OCI-LY1 (cell line): Measurements from ENCODE around the gene L3MBTL1.

Experiments used
- H2AFZ ChIP-seq: fragments of 200-600 bp; sonication (generic), shearing (Covaris generic); 2 replicates; pipeline ENCODE4 v1.6.0; 2014; ENCODE audit warnings: antibody characterized with exemption, mild to moderate bottlenecking, low read length
- H3F3A ChIP-seq: fragments of 200-600 bp; sonication (generic), shearing (Covaris generic); 2 replicates; pipeline ENCODE4 v1.6.0; 2014; ENCODE audit warnings: mild to moderate bottlenecking, antibody characterized with exemption, low read length, moderate library complexity; ENCODE audit not compliant: insufficient read depth
- H3K27ac ChIP-seq: fragments of 200-600 bp; sonication (generic); 2 replicates; pipeline ENCODE4 v1.5.1; 2014; ENCODE audit warnings: low read length, mixed run types, mild to moderate bottlenecking, low read depth; ENCODE audit not compliant: poor library complexity, severe bottlenecking
- H3K27me3 ChIP-seq: fragments of 200-600 bp; sonication (generic); 2 replicates; pipeline ENCODE4 v1.6.0; 2014; ENCODE audit warnings: antibody characterized with exemption, mild to moderate bottlenecking, low read length, moderate library complexity; ENCODE audit not compliant: insufficient read depth
- H3K36me3 ChIP-seq: fragments of 200-600 bp; sonication (generic); 2 replicates; pipeline ENCODE4 v1.6.1; 2014; ENCODE audit warnings: mild to moderate bottlenecking, antibody characterized with exemption, low read length, moderate library complexity, mixed read lengths; ENCODE audit not compliant: insufficient read depth
- H3K4me1 ChIP-seq: fragments of 200-600 bp; sonication (generic); 2 replicates; pipeline ENCODE4 v1.5.1; 2014; ENCODE audit warnings: mild to moderate bottlenecking, low read length, moderate library complexity; ENCODE audit not compliant: insufficient read depth, severe bottlenecking
- H3K4me2 ChIP-seq: fragments of 200-600 bp; sonication (generic), shearing (Covaris generic); 2 replicates; pipeline ENCODE4 v1.6.1; 2014; ENCODE audit warnings: low read length
- H3K4me3 ChIP-seq: fragments of 200-600 bp; sonication (generic); 2 replicates; pipeline ENCODE4 v1.5.1; 2014; ENCODE audit warnings: low read length, low read depth, mild to moderate bottlenecking, mixed read lengths; ENCODE audit not compliant: poor library complexity, severe bottlenecking
- H3K79me2 ChIP-seq: fragments of 200-600 bp; shearing (Covaris generic); 2 replicates; pipeline ENCODE4 v1.6.1; 2016; ENCODE audit warnings: mixed run types, low read length, mixed read lengths; ENCODE audit not compliant: insufficient read depth
- H3K9ac ChIP-seq: fragments of 200-600 bp; sonication (generic), shearing (Covaris generic); 2 replicates; pipeline ENCODE4 v1.6.1; 2014; ENCODE audit warnings: mild to moderate bottlenecking, low read length, mixed read lengths
- H3K9me2 ChIP-seq: fragments of 200-600 bp; sonication (generic), shearing (Covaris generic); 2 replicates; pipeline ENCODE4 v1.6.1; 2014; ENCODE audit warnings: low read depth, mild to moderate bottlenecking, low read length, mixed read lengths
- H3K9me3 ChIP-seq: fragments of 200-600 bp; shearing (Covaris generic); 2 replicates; pipeline ENCODE4 v1.6.1; 2014; ENCODE audit warnings: low read length, mixed read lengths
- H4K20me1 ChIP-seq: fragments of 200-600 bp; sonication (generic), shearing (Covaris generic); 2 replicates; pipeline ENCODE4 v1.6.0; 2016; ENCODE audit warnings: mild to moderate bottlenecking, low read length; ENCODE audit not compliant: insufficient read depth
- EZH2 ChIP-seq: fragments of 200-600 bp; sonication (generic), shearing (Covaris generic); IDR thresholded peaks from 2 replicates; pipeline ENCODE4 v1.8.0; 2017; ENCODE audit warnings: borderline replicate concordance, mixed run types, mild to moderate bottlenecking, antibody characterized with exemption, low read length, moderate library complexity, mixed read lengths
- TF ChIP-seq, protein P1 (sequence below): fragments of 200-600 bp; sonication (generic), shearing (Covaris generic); IDR thresholded peaks from 2 replicates; pipeline ENCODE4 v1.5.1; 2017; ENCODE audit warnings: mild to moderate bottlenecking, antibody characterized with exemption, low read length, moderate library complexity, mixed read lengths

Gene L3MBTL1

DNA sequence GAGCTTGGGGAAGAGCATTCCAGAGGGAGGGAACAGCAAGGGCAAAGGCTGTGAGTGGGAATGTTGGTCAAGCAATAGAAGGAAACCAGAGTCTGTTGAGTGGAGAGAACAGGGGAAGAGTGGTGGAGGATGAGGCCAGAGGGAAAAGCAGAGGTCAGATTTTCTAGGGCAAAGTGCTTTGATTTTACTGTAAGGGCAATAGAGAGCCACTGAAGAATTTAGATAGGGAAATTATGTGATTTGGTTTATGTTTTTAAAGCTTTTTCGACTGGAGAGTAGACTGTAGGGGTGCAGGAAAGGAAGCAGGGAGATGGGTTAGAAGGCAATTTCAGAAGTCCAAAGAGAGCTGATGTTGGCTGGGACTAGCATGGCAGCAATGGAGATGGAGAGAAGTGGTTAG is 4.4 kb downstream of the L3MBTL1 start:
- Histone ChIP-seq H3K79me2 (no peaks in the 10 kb centered on the region), H3K27me3 (peaks cover 4% of the 10 kb centered on the region; the same call in 1 of the 2 replicates), H3K4me1 (peaks cover 18% of the 10 kb centered on the region), H3F3A (no peaks in the 10 kb centered on the region), H3K27ac (no peak overlapping the region), H3K36me3 (no peaks in the 10 kb centered on the region), H2AFZ (no peak overlapping the region), H3K9me3 (no peaks in the 10 kb centered on the region), H3K9ac (no peak overlapping the region), H4K20me1 (no peaks in the 10 kb centered on the region), H3K4me3 (no peak overlapping the region), H3K9me2 (no peaks in the 10 kb centered on the region), H3K4me2 (no peak overlapping the region)
- TF ChIP-seq, protein P1, sequence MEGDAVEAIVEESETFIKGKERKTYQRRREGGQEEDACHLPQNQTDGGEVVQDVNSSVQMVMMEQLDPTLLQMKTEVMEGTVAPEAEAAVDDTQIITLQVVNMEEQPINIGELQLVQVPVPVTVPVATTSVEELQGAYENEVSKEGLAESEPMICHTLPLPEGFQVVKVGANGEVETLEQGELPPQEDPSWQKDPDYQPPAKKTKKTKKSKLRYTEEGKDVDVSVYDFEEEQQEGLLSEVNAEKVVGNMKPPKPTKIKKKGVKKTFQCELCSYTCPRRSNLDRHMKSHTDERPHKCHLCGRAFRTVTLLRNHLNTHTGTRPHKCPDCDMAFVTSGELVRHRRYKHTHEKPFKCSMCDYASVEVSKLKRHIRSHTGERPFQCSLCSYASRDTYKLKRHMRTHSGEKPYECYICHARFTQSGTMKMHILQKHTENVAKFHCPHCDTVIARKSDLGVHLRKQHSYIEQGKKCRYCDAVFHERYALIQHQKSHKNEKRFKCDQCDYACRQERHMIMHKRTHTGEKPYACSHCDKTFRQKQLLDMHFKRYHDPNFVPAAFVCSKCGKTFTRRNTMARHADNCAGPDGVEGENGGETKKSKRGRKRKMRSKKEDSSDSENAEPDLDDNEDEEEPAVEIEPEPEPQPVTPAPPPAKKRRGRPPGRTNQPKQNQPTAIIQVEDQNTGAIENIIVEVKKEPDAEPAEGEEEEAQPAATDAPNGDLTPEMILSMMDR = no peak
- TF ChIP-seq EZH2 = no peak

DNA sequence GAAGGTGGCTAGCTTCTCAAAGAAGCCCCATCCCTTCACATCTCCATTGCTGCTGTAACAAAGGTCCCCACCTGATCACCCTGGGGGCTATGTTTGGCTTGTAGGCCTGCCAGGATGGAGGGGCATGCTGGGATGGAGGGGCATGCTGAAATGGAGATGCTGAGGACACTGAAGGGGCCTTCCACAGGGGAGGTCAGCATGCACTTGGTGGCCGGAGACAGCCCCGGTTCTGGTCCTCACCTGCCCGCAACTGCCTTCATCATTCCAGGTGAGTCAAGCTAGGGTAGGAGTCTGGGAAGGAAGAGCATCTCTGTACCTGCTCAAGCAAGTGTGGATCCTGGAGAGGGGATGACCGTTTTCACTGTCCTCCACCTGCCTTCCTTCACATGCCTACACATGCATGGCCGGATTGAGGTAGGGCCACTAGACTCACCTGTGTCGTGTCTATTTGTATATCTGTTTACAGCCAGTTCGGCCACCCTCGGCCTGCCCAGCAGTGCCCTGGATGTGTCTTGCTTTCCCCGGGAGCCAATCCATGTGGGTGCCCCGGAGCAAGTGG is 6.0 kb downstream of the L3MBTL1 start:
- Histone ChIP-seq H3K36me3 (peaks cover 10% of the 10 kb centered on the region; the same call in 1 of the 2 replicates), H3K4me3 (peak overlapping the region; percentile 66), H2AFZ (no peak overlapping the region), H3K79me2 (no peaks in the 10 kb centered on the region), H3K27me3 (no peaks in the 10 kb centered on the region), H4K20me1 (no peaks in the 10 kb centered on the region), H3K9me2 (no peaks in the 10 kb centered on the region), H3K9me3 (no peaks in the 10 kb centered on the region), H3K9ac (peak overlapping the region; percentile 63), H3K4me2 (peak overlapping the region; percentile 66), H3F3A (no peaks in the 10 kb centered on the region), H3K27ac (no peak overlapping the region), H3K4me1 (peaks cover 18% of the 10 kb centered on the region)
- TF ChIP-seq, protein P1 = no peak
- TF ChIP-seq EZH2 = no peak

DNA sequence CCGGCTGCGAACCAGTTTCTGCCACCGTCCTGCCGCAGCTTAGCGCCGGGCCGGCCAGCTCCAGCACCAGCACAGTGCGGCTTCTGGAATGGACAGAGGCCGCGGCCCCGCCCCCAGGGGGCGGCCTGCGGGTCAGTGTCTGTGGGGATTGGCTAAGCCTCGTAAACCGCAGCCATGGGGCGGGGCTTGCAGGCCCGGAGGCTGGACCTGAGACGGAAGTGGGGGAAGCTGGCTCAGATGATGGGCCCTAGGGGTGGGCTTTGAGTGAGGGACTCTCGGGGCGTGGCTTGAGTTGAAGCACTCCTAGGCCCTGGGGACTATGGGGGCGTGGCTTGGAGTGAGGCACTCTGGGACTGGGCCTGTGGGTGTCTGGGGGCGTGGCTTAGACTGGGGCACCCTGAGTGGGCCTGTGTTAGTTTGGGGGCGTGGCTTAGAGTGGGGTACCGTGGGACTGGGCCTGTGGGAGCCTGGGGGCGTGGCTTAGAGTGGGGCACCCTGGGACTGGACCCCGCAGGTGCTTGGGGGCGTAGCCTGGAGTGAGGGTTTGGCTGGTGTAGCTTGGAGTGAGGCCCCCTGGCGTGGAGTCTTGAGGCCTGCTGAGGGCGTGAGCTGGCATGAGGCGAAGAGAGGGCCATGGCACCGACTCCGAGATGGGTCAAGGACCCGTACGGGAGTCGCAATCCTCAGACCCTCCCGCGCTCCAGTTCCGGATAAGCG is 6.6 kb downstream of the L3MBTL1 start:
- no peaks in the 10 kb centered on the region for H3K9me2 ChIP-seq
- H2AFZ ChIP-seq = no peak overlapping the region
- peaks cover 18% of the 10 kb centered on the region for H3K4me1 ChIP-seq
- H3K4me2 ChIP-seq = peak overlapping the region; percentile 67
- H3K27ac ChIP-seq = peak overlapping the region; percentile 35
- H3K79me2 ChIP-seq = no peaks in the 10 kb centered on the region
- H3K9me3 ChIP-seq = no peaks in the 10 kb centered on the region
- no peaks in the 10 kb centered on the region for H4K20me1 ChIP-seq
- H3K27me3 ChIP-seq = no peaks in the 10 kb centered on the region
- H3K9ac ChIP-seq = peak overlapping the region; percentile 73
- TF ChIP-seq EZH2 = no peak
- TF ChIP-seq, protein P1 = peak; percentile 42; the same call in 1 of the 2 replicates
- H3K36me3 ChIP-seq = peaks cover 11% of the 10 kb centered on the region; the same call in 1 of the 2 replicates
- H3F3A ChIP-seq = no peaks in the 10 kb centered on the region
- peak overlapping the region; percentile 78 for H3K4me3 ChIP-seq
